ENCODE results near the gene NMUR1. TPM values are rescaled to one million over a fixed set of nuclear protein-coding genes. Genes with fewer than 3 reads are reported as not detected.

The NMUR1 gene
- total and polyA plus RNA-seq, 5 donors from 2014 or later: 0.25 to 0.90 (median 0.35) TPM

- no peaks in the 10 kb centered on the region for H3K9me3 Mint-ChIP-seq
- peaks cover 0 to 13% (median 2%) of the 10 kb centered on the region in 4 donors for H3K4me1 Mint-ChIP-seq
- no peak for ATAC-seq (ENCODE audit: low read depth in 2 of 2)
- H3K27ac Mint-ChIP-seq: peak overlapping the region in 1 of 3 donors; percentile 15
- no peak for DNase-seq
- H3K4me3 Mint-ChIP-seq: peak overlapping the region in 1 of 4 donors; percentile 51
- Histone ChIP-seq H3K4me1 (ENCODE audit: control insufficient read depth, insufficient read depth, low read length, poor library complexity, severe bottlenecking) (peaks cover 12% of the 10 kb centered on the region), H3K36me3 (ENCODE audit: control insufficient read depth, insufficient read depth, low read length) (no peaks in the 10 kb centered on the region), H3K27me3 (ENCODE audit: control insufficient read depth, insufficient read depth, low read length) (no peaks in the 10 kb centered on the region), H3K27ac (ENCODE audit: insufficient read depth, low read length, poor library complexity, severe bottlenecking) (no peak overlapping the region), H3K9me3 (ENCODE audit: control insufficient read depth in 2 of 2, low read length in 2 of 2) (no peaks in the 10 kb centered on the region), H3K4me3 (ENCODE audit: low read depth, low read length) (no peak overlapping the region)
- H3K27me3 Mint-ChIP-seq: no peaks in the 10 kb centered on the region
- H3K36me3 Mint-ChIP-seq: peaks cover 5% of the 10 kb centered on the region
Observed at GRCh38 chr2:231488331-231488730, 41.9 kb downstream of the NMUR1 start.

GRCh38 chr2:231486851-231487596 is 43.2 kb downstream of the NMUR1 start:
- Histone ChIP-seq H3K36me3 (ENCODE audit: control insufficient read depth, insufficient read depth, low read length) (no peaks in the 10 kb centered on the region), H3K9me3 (ENCODE audit: control insufficient read depth in 2 of 2, low read length in 2 of 2) (no peaks in the 10 kb centered on the region), H3K27ac (ENCODE audit: insufficient read depth, low read length, poor library complexity, severe bottlenecking) (no peak overlapping the region), H3K4me1 (ENCODE audit: control insufficient read depth, insufficient read depth, low read length, poor library complexity, severe bottlenecking) (peaks cover 22% of the 10 kb centered on the region), H3K27me3 (ENCODE audit: control insufficient read depth, insufficient read depth, low read length) (no peaks in the 10 kb centered on the region), H3K4me3 (ENCODE audit: low read depth, low read length) (no peak overlapping the region)
- Mint-ChIP-seq H3K27ac (peak overlapping the region in 2 of 3 donors; percentile 28 to 62), H3K27me3 (no peaks in the 10 kb centered on the region), H3K36me3 (peaks cover 5% of the 10 kb centered on the region), H3K9me3 (no peaks in the 10 kb centered on the region), H3K4me3 (no peak overlapping the region), H3K4me1 (peaks cover 0 to 19% (median 7%) of the 10 kb centered on the region in 4 donors)
- no peak for DNase-seq
- no peak for ATAC-seq (ENCODE audit: low read depth in 2 of 2)

GRCh38 chr2:231483398-231484329 is 46.6 kb downstream of the NMUR1 start:
- H3K27ac Mint-ChIP-seq: peak overlapping the region; percentile 82 to 89 (median 86)
- peak; percentile 47 to 57 for ATAC-seq (ENCODE audit: low read depth in 2 of 2)

GRCh38 chr2:231482806-231483391 is 47.3 kb downstream of the NMUR1 start:
- peaks cover 9% of the 10 kb centered on the region for H3K36me3 Mint-ChIP-seq
- peak; percentile 76 to 77 for ATAC-seq (ENCODE audit: low read depth in 2 of 2)
- H3K9me3 Mint-ChIP-seq: no peaks in the 10 kb centered on the region

More at GRCh38 chr2:231483398-231484329, 46.6 kb downstream of the NMUR1 start:
- Histone ChIP-seq H3K4me3 (ENCODE audit: low read depth, low read length) (peak overlapping the region; percentile 37), H3K27me3 (ENCODE audit: control insufficient read depth, insufficient read depth, low read length) (no peaks in the 10 kb centered on the region), H3K4me1 (ENCODE audit: control insufficient read depth, insufficient read depth, low read length, poor library complexity, severe bottlenecking) (peaks cover 22% of the 10 kb centered on the region), H3K27ac (ENCODE audit: insufficient read depth, low read length, poor library complexity, severe bottlenecking) (peak overlapping the region; percentile 81), H3K36me3 (ENCODE audit: control insufficient read depth, insufficient read depth, low read length) (no peaks in the 10 kb centered on the region), H3K9me3 (ENCODE audit: control insufficient read depth in 2 of 2, low read length in 2 of 2) (no peaks in the 10 kb centered on the region)
- peak overlapping the region; percentile 54 to 90 (median 84) for H3K4me3 Mint-ChIP-seq
- H3K4me1 Mint-ChIP-seq: peaks cover 0 to 24% (median 13%) of the 10 kb centered on the region in 4 donors
- peak; percentile 17 to 66 (median 48) for DNase-seq
- H3K9me3 Mint-ChIP-seq: no peaks in the 10 kb centered on the region
- H3K27me3 Mint-ChIP-seq: peaks cover 4% of the 10 kb centered on the region
- H3K36me3 Mint-ChIP-seq: peaks cover 9% of the 10 kb centered on the region

GRCh38 chr2:231480781-231481180 is 49.5 kb downstream of the NMUR1 start:
- Mint-ChIP-seq H3K27ac (no peak overlapping the region), H3K4me1 (peaks cover 0 to 22% (median 13%) of the 10 kb centered on the region in 4 donors), H3K36me3 (peaks cover 4% of the 10 kb centered on the region), H3K4me3 (peak overlapping the region in 1 of 4 donors; percentile 77), H3K27me3 (peaks cover 7% of the 10 kb centered on the region), H3K9me3 (no peaks in the 10 kb centered on the region)
- no peak for DNase-seq
- Histone ChIP-seq H3K27ac (ENCODE audit: insufficient read depth, low read length, poor library complexity, severe bottlenecking) (no peak overlapping the region), H3K4me3 (ENCODE audit: low read depth, low read length) (no peak overlapping the region), H3K9me3 (ENCODE audit: control insufficient read depth in 2 of 2, low read length in 2 of 2) (no peaks in the 10 kb centered on the region), H3K36me3 (ENCODE audit: control insufficient read depth, insufficient read depth, low read length) (no peaks in the 10 kb centered on the region), H3K27me3 (ENCODE audit: control insufficient read depth, insufficient read depth, low read length) (no peaks in the 10 kb centered on the region), H3K4me1 (ENCODE audit: control insufficient read depth, insufficient read depth, low read length, poor library complexity, severe bottlenecking) (peaks cover 27% of the 10 kb centered on the region)
- ATAC-seq (ENCODE audit: low read depth in 2 of 2): no peak

More at GRCh38 chr2:231482806-231483391, 47.3 kb downstream of the NMUR1 start:
- Histone ChIP-seq H3K4me1 (ENCODE audit: control insufficient read depth, insufficient read depth, low read length, poor library complexity, severe bottlenecking) (peaks cover 22% of the 10 kb centered on the region), H3K36me3 (ENCODE audit: control insufficient read depth, insufficient read depth, low read length) (no peaks in the 10 kb centered on the region), H3K4me3 (ENCODE audit: low read depth, low read length) (peak overlapping the region; percentile 37), H3K27ac (ENCODE audit: insufficient read depth, low read length, poor library complexity, severe bottlenecking) (peak overlapping the region; percentile 81), H3K27me3 (ENCODE audit: control insufficient read depth, insufficient read depth, low read length) (no peaks in the 10 kb centered on the region), H3K9me3 (ENCODE audit: control insufficient read depth in 2 of 2, low read length in 2 of 2) (no peaks in the 10 kb centered on the region)
- Mint-ChIP-seq H3K27me3 (peaks cover 4% of the 10 kb centered on the region), H3K27ac (peak overlapping the region; percentile 85 to 89 (median 86)), H3K4me3 (peak overlapping the region; percentile 54 to 90 (median 84)), H3K4me1 (peaks cover 0 to 24% (median 13%) of the 10 kb centered on the region in 4 donors)
- DNase-seq: peak; percentile 61 to 76 (median 67)

GRCh38 chr2:231479455-231479854 is 50.8 kb downstream of the NMUR1 start:
- Mint-ChIP-seq H3K4me1 (peaks cover 0 to 25% (median 13%) of the 10 kb centered on the region in 4 donors), H3K36me3 (peaks cover 4% of the 10 kb centered on the region), H3K9me3 (no peaks in the 10 kb centered on the region), H3K27ac (no peak overlapping the region), H3K27me3 (peaks cover 8% of the 10 kb centered on the region), H3K4me3 (peak overlapping the region in 1 of 4 donors; percentile 48)
- ATAC-seq (ENCODE audit: low read depth in 2 of 2): no peak
- H3K36me3 ChIP-seq (ENCODE audit: control insufficient read depth, insufficient read depth, low read length): no peaks in the 10 kb centered on the region
- H3K9me3 ChIP-seq (ENCODE audit: control insufficient read depth in 2 of 2, low read length in 2 of 2): no peaks in the 10 kb centered on the region
- H3K4me1 ChIP-seq (ENCODE audit: control insufficient read depth, insufficient read depth, low read length, poor library complexity, severe bottlenecking): peaks cover 30% of the 10 kb centered on the region
- DNase-seq: no peak
- H3K4me3 ChIP-seq (ENCODE audit: low read depth, low read length): no peak overlapping the region
- H3K27ac ChIP-seq (ENCODE audit: insufficient read depth, low read length, poor library complexity, severe bottlenecking): no peak overlapping the region
- H3K27me3 ChIP-seq (ENCODE audit: control insufficient read depth, insufficient read depth, low read length): no peaks in the 10 kb centered on the region

GRCh38 chr2:231476920-231477319 is 53.3 kb downstream of the NMUR1 start:
- no peak for ATAC-seq (ENCODE audit: low read depth in 2 of 2)
- no peak overlapping the region for H3K4me3 Mint-ChIP-seq
- H3K4me1 ChIP-seq (ENCODE audit: control insufficient read depth, insufficient read depth, low read length, poor library complexity, severe bottlenecking): peaks cover 8% of the 10 kb centered on the region
- H3K36me3 Mint-ChIP-seq: peaks cover 3% of the 10 kb centered on the region
- H3K27ac ChIP-seq (ENCODE audit: insufficient read depth, low read length, poor library complexity, severe bottlenecking): no peak overlapping the region
- no peak overlapping the region for H3K27ac Mint-ChIP-seq
- H3K36me3 ChIP-seq (ENCODE audit: control insufficient read depth, insufficient read depth, low read length): no peaks in the 10 kb centered on the region
- H3K4me3 ChIP-seq (ENCODE audit: low read depth, low read length): no peak overlapping the region
- peaks cover 0 to 15% (median 9%) of the 10 kb centered on the region in 4 donors for H3K4me1 Mint-ChIP-seq
- H3K9me3 ChIP-seq (ENCODE audit: control insufficient read depth in 2 of 2, low read length in 2 of 2): no peaks in the 10 kb centered on the region
- peaks cover 8% of the 10 kb centered on the region for H3K27me3 Mint-ChIP-seq
- no peaks in the 10 kb centered on the region for H3K27me3 ChIP-seq (ENCODE audit: control insufficient read depth, insufficient read depth, low read length)
- no peaks in the 10 kb centered on the region for H3K9me3 Mint-ChIP-seq
- DNase-seq: no peak

Data from CD4-positive, CD25-positive, alpha-beta regulatory T cell (primary cell).